ENCODE measurements around the gene ABTB1.
"Not testable (repeated sequence)": the region's sequence is repeated elsewhere in the genome, so short reads cannot be mapped to it uniquely, and the experiment has no call there.

ABTB1 gene

GRCh38 chr3:127673191-127674100, 694 bp downstream of the ABTB1 start:
- DNase-seq, result no peak

- no peak for DNase-seq
Measured at GRCh38 chr3:127674101-127674721, 1.5 kb downstream of the ABTB1 start.

- DNase-seq, result no peak
Measured at GRCh38 chr3:127674790-127675189, 2.0 kb downstream of the ABTB1 start.

- no peak for DNase-seq
Measured at GRCh38 chr3:127675651-127676391, 3.1 kb downstream of the ABTB1 start.

GRCh38 chr3:127676456-127676855, 3.7 kb downstream of the ABTB1 start:
- DNase-seq, result no peak

- DNase-seq, result no peak
Measured at GRCh38 chr3:127676921-127677351, 4.2 kb downstream of the ABTB1 start.

GRCh38 chr3:127677541-127678314, 5.0 kb downstream of the ABTB1 start:
- DNase-seq, result no peak

- no peak for DNase-seq
Measured at GRCh38 chr3:127678315-127678599, 5.5 kb downstream of the ABTB1 start.

- DNase-seq, result no peak
Measured at GRCh38 chr3:127678611-127679533, 6.1 kb downstream of the ABTB1 start.

- DNase-seq, result no peak
Measured at GRCh38 chr3:127679534-127680145, 6.9 kb downstream of the ABTB1 start.

- no peak for DNase-seq
Measured at GRCh38 chr3:127680146-127680661, 7.5 kb downstream of the ABTB1 start.

- no peak for DNase-seq
Measured at GRCh38 chr3:127680798-127681221, 8.1 kb downstream of the ABTB1 start.

GRCh38 chr3:127682175-127682554, 9.4 kb downstream of the ABTB1 start:
- not testable (repeated sequence) for DNase-seq

GRCh38 chr3:127682561-127682960, 9.8 kb downstream of the ABTB1 start:
- DNase-seq, result no peak

GRCh38 chr3:127684871-127685707, 12.3 kb downstream of the ABTB1 start:
- DNase-seq, result no peak

GRCh38 chr3:127685708-127686511, 13.2 kb downstream of the ABTB1 start:
- no peak for DNase-seq

- no peak for DNase-seq
Measured at GRCh38 chr3:127686512-127686894, 13.8 kb downstream of the ABTB1 start.

- no peak for DNase-seq
Measured at GRCh38 chr3:127687228-127687737, 14.5 kb downstream of the ABTB1 start.

- no peak for DNase-seq
Measured at GRCh38 chr3:127688022-127688415, 15.3 kb downstream of the ABTB1 start.

Measured in NCI-H748 treated with DMSO at 0.1 percent for 48 hours (cell line).